HG02973 (cell line): ENCODE data around the gene TEX50.
"Not testable (repeated sequence)": the region's sequence is repeated elsewhere in the genome, so short reads cannot be mapped to it uniquely, and the experiment has no call there.

Experiments used
- ATAC-seq: cut with Tn5 transposase; IDR thresholded peaks from one replicate; pipeline ENCODE4 v1.9.1; 2021; ENCODE audit warnings: moderate library complexity; ENCODE audit not compliant: unreplicated experiment

TEX50 gene

GRCh38 chr1:173661763-173662162 lies 26.6 kb downstream of the TEX50 start:
- no peak for ATAC-seq

- no peak for ATAC-seq
Measured at GRCh38 chr1:173663159-173663558, 28.0 kb downstream of the TEX50 start.

DNA sequence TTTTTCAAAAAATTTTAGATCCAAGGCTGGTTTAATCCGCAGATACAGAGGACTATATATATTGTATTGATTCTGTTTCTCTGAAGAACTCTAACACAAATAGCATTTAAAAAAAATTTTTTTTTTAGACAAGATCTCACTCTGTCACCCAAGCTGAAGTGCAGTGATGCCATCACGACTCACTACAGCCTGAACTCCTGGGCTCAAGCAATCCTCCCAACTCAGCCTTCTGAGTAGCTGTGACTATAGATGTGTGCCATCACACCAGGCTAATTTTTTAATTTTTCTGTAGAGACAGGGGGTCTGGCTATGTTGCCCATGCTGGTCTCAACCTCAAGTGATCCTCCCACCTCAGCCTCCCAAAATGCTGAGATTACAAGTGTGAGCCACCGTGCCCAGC lies 31.5 kb downstream of the TEX50 start:
- ATAC-seq = no peak

GRCh38 chr1:173669491-173669941 lies 34.4 kb downstream of the TEX50 start, which contains the start of gene ANKRD45:
TSS of gene ANKRD45 (minus strand) at chr1:173669851. CDS start at chr1:173659418, 10,433 bp downstream.
- ATAC-seq = no peak

DNA sequence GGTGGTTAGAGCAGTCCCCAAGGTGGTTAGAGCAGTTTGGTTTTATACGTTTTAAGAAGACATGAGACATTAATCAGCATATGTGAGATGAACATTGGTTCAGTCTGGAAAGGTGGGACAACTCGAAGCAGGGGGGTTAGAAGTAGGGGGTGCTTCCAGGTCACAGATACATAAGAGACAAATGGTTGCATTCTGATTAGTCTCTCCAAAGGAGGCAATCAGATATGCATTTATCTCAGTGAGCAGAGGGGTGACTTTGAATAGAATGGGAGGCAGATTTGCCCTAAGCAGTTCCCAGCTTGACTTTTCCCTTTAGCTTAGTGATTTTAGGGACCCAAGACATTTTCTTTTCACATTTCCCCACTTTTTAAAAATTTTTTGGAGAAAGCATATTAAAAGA lies 39.4 kb downstream of the TEX50 start:
- not testable (repeated sequence) for ATAC-seq

- ATAC-seq = not testable (repeated sequence)
Measured at GRCh38 chr1:173680152-173680551, 45.0 kb downstream of the TEX50 start.

DNA sequence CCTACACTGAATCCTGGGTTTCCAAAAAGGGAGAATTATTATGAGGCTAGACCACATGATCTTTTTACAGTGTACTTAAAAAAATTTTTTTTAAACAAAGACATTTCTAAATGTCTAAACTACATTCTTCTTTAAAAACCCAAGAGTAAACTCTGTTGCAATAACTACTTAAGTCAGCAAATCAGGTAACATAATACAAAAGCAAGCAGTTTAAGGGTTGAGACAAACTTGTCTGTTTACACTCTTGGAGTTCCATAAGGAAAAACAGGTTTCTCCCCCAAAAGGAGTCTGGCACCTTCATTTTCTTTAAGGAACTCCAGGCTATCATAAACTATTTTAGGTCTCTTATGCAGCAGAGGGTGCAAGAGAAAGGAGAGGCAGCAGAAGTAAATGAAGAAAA lies 47.0 kb downstream of the TEX50 start:
- ATAC-seq = no peak

DNA sequence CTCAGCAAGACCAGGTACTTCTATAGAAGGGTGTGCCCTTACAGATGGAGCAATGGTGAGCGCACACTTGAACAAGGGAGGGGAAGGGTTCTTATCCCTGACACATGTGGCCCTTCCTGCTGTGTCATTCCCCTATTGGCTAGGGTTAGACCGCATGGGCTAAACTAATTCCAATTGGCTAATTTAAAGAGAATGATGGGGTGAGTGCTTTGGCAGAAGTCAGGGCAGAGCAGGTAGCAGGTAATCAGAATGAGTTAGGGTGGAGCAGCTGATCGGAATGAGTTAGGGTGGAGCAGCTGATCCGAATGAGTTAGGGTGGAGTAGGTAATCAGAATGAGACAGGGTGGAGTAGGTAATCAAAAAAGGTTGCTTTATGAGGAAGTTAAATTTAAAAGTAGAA lies 48.7 kb downstream of the TEX50 start:
- ATAC-seq = not testable (repeated sequence)

GRCh38 chr1:173685121-173685520 lies 50.0 kb downstream of the TEX50 start:
- not testable (repeated sequence) for ATAC-seq
